ENCODE measurements around the gene HES2. TPM values are rescaled to one million over a fixed set of nuclear protein-coding genes. Genes with fewer than 3 reads are reported as not detected.

HES2 gene
- total RNA-seq, 4 donors from 2014 or later = not detected

DNA sequence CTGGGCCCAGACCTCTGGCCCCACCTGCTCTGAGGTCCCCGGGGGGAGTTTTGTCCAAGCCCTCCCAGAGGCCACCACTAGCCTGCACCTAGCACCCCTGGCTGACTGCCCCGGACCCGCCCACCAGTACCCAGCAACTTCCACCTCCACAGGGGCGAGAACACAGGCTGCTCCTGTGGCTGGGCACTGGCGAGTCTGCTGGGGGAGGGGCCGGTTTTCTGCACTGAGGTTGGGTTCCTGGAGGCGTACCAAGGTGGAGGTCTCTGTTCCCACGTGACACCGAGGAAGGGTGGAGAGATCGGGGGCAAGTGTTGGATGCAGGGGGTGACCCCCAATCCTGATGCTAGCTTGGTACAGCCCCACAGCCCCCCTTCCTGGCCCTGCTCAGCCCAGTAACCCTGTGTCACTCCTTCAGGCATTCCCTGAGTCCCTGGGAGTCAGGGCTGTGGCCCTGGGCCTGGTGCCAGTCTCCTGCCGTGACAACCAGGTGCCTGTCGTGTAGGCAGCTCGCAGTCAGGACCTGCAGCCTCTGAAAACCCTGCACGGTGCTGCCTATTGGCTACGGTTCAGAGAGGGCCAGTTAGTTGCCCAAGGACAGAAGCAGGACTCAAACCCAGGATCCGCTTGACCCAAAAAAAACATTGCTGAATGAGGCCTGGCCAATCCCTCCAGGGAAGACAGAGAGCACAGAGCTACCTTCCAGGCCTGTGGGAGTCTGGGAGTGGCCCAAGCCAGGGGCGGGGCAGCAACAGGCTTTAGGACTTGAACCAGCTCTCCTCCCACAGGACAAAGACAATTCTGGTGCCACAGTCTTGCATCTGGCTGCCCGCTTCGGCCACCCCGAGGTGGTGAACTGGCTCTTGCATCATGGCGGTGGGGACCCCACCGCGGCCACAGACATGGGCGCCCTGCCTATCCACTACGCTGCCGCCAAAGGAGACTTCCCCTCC is 8.0 kb upstream of the HES2 start:
- WGBS, 2 donors = 56 to 69% methylated on average over 11 of the region's 26 CpGs

DNA sequence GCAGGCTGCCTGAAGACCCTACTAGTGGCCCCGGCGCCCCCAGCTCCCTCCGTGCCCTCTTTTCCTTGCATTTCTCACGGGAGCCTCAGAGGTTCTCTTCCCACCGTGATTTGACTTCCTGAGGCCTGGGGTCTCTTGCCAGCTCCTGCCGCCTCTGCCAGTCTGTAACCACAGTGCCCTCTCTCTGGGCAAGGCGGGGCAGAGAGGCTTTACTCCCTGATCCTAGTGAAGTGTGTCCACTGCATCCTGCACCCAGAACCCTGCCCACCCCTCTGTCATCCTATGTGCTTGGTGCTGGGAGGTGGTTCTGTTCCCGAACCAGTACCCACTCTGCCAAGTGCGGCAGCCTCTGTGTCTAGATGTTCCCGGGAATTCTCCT is 7.2 kb upstream of the HES2 start:
- no peak overlapping the region for H3K27ac ChIP-seq
- H3K4me1 ChIP-seq = peaks cover 13 to 25% of the 10 kb centered on the region in 2 donors
- H3K4me3 ChIP-seq (replicated peaks in 1 of 3) = no peak overlapping the region
- no peaks in the 10 kb centered on the region for H3K9me3 ChIP-seq
- intact Hi-C loops (cut with DNase I) = no loop called here
- 89 to 94% methylated on average over 7 to 10 of the region's 10 CpGs for WGBS, 2 donors
- peaks cover 23% of the 10 kb centered on the region for H3K27me3 ChIP-seq
- H3K36me3 ChIP-seq = no peaks in the 10 kb centered on the region
- TF ChIP-seq CTCF (IDR thresholded peaks at IDR 0.05) (no peak), POLR2A (IDR thresholded peaks at IDR 0.05) (no peak)
- DNase-seq = no peak

More for the DNA sequence above, 8.0 kb upstream of the HES2 start:
- TF ChIP-seq CTCF (IDR thresholded peaks at IDR 0.05) (no peak), POLR2A (IDR thresholded peaks at IDR 0.05) (no peak)
- Histone ChIP-seq H3K27me3 (peaks cover 23% of the 10 kb centered on the region), H3K4me3 (replicated peaks in 1 of 3) (no peak overlapping the region), H3K4me1 (peaks cover 13 to 25% of the 10 kb centered on the region in 2 donors), H3K27ac (no peak overlapping the region), H3K9me3 (no peaks in the 10 kb centered on the region), H3K36me3 (no peaks in the 10 kb centered on the region)
- DNase-seq = no peak
- intact Hi-C loops (cut with DNase I) = no loop called here

DNA sequence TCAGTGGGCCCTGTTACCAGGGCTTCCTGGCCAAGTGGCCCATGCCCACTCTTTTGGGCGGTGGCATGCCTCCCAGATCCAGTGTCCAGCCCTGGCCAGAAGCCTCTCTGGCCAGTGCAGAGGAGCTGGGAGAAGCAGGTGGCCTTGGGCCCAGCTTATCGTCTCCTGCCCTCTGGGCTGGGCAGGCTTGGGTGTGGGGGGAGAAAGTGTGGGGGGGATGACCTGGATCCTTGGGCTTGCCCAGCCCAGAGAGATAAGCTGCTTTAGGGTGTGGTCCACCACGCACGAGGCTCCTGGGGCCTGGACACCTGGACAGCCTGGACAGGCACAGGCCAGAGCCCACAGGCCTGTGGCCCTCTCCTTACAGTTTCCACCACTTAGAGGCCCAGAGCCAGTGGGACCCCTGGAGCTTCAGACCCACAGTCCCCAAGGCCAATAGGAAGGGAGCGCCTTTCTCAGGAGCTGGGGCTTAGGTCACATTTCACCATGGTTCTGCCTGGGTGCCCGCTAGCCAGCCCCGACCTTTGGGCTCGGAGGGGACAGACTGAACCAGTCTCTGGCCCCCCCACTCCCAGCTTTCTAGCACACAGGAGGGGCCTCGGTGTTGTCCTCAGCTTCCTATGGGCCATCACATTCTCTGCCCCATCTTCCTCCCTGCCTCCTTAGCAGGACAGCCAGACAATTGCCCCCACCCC is 6.7 kb upstream of the HES2 start:
- Histone ChIP-seq H3K36me3 (no peaks in the 10 kb centered on the region), H3K27me3 (peaks cover 24% of the 10 kb centered on the region), H3K27ac (no peak overlapping the region), H3K4me3 (replicated peaks in 1 of 3) (no peak overlapping the region), H3K9me3 (no peaks in the 10 kb centered on the region), H3K4me1 (peaks cover 13 to 25% of the 10 kb centered on the region in 2 donors)
- no peak for TF ChIP-seq CTCF (IDR thresholded peaks at IDR 0.05)
- no peak for TF ChIP-seq POLR2A (IDR thresholded peaks at IDR 0.05)
- WGBS, 2 donors = 85 to 86% methylated on average over 5 to 9 of the region's 9 CpGs
- no peak for DNase-seq
- intact Hi-C loops (cut with DNase I) = no loop called here

- Histone ChIP-seq H3K4me3 (replicated peaks in 1 of 3) (no peak overlapping the region), H3K4me1 (peaks cover 13 to 25% of the 10 kb centered on the region in 2 donors), H3K27me3 (peaks cover 31% of the 10 kb centered on the region), H3K27ac (no peak overlapping the region), H3K9me3 (no peaks in the 10 kb centered on the region), H3K36me3 (no peaks in the 10 kb centered on the region)
- DNase-seq = no peak
- WGBS, 2 donors = 73 to 80% methylated on average over 5 to 6 of the region's 6 CpGs
- intact Hi-C loops (cut with DNase I) = no loop called here
- no peak for TF ChIP-seq CTCF (IDR thresholded peaks at IDR 0.05)
- TF ChIP-seq POLR2A (IDR thresholded peaks at IDR 0.05) = no peak
These were observed 5.9 kb upstream of the HES2 start for GRCh38 chr1:6425658-6426057.
